Activated CD4-positive, CD25-positive, alpha-beta regulatory T cell (primary cell): ENCODE measurements around the gene GHR.

ENCODE experiments used
- DNase-seq, 4 experiments: peaks; one replicate each; lab custom pipeline; 2025; lab: John Stamatoyannopoulos, UW

The GHR gene

DNA sequence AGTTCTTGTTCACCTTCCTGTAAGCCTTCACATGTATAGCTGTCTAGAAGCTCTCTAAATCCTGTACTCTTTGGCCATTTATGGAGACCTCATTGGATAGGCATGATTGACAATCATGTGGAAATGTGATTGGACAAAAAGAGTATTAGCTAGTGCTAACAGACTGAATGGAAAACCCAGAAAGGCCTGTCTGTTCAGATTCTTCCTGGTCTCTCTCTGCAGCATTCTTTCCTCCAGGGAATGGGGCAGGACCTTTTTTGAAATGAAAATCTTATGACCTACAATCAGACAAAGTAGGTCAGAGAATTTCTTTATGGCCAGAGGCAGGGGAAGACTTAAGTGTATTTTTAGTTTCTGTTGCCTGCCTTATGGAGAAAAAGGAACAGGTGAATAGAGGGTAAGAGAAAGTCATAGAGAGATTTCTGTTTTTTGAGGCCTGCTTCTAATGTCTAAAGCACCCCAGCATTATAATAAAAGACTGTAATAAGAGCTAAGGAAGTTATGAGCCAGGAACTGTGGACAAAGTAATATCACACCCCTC lies 181.0 kb downstream of the GHR start:
- DNase-seq: no peak

DNA sequence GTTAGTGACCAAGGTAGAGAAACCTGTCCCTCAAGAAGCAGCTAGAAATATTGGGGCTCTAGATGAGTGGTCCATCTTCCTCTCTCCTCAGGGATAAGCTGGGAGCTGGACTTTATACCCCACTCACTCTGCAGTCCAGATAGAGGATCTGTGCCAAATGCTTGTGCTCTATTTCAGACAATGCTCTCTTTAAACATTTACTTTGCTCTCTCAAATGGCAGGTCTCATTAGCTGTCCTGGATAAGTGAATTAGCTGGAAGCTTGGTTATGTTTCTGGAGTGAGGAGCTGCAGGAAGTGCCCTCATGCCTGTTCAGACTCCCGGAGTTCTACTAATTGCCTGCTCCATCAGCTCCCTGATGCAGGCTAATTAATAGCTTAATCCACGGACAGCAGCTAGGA lies 182.3 kb downstream of the GHR start:
- no peak for DNase-seq

DNA sequence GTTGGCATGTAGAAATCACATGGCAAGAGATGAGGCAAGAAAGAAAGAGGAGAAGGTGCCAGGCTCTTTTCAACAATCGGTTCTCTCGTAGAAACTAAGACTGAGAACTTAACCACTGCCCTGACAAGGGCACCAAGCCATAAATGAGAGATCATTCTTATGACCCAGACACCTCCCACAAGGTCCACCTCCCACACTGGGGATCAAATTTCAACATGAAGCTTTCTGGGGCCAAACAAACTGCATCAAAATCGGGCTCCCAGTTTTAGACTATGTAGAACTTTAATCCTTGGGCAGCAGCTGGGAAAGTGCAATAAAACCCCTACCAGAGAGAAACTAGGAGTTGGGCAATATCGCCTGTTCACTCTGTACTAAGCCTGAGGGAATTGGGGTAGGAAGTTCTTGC lies 183.2 kb downstream of the GHR start:
- DNase-seq: no peak

GRCh38 chr5:42611437-42611836 lies 188.2 kb downstream of the GHR start:
- DNase-seq: no peak

DNA sequence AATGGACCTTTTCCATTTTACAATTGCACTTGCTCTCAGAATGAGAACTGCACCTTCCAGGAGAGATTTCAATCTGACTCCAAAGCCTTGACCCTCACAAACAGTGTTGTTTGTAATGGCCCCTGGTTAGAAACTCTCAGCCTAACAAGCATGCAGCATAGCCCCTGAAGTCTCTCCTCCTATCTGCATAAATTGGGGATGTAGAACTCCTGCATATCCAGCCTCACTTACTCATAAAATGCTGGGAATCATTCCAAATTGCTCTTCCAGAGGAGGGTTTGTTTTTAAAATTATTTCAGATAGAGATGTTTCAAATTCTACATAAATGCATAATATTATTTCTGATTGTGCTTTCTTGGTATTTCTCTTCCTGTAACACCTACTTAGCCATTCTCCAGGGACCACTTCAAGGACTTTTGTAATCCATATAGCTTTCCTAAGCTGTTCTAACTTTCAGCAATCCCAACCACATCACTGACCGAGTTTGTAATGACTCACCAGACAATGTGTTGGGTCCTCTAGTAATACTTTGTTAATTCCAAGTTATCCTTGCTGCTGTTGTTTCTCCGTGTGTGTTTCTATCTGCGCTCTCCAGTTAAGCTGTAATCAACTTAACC lies 189.6 kb downstream of the GHR start:
- no peak for DNase-seq

- no peak for DNase-seq
These were observed 191.3 kb downstream of the GHR start for GRCh38 chr5:42614509-42614908.

GRCh38 chr5:42620579-42621216 lies 197.5 kb downstream of the GHR start:
- DNase-seq: no peak

DNA sequence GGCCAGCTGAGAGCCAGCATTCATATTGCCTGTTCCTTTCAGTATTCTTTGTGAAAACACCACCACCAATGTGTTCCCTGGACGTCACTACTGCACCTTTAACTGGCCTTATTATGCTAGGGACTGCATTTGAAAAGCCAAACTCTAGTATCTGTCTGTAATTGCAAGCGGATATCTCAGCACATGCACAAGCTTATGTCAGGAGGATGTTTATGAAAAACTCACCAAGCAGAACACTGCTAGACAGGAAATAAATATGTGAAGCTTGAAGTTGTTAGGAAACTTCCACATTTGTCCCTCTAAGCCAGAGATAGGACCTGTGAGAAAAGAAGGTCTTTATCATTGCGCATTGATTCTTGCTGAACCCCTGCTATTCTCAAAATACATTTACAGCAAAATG lies 198.0 kb downstream of the GHR start:
- no peak for DNase-seq

DNA sequence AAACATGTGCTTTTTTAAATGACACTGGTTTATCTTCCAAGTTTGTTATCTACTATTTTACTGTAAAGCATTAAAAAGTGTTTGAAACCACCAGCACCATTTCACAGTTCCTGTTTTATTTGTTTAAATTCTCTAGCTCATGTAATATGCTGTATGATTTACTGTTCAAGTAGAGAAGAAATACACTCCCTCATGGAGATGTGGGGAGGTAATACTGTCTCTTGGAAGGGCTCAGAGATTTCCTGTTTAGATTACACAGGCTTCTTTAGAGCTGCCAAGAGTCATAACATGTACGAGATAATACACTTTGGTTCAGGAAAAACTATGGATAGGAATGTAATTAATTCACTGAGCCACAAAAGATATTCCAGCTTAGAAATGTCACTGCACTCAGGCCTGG lies 198.4 kb downstream of the GHR start:
- no peak for DNase-seq

- DNase-seq: no peak
These were observed 201.7 kb downstream of the GHR start for GRCh38 chr5:42624912-42625311.

GRCh38 chr5:42626462-42626861 lies 203.2 kb downstream of the GHR start:
- DNase-seq: no peak

DNA sequence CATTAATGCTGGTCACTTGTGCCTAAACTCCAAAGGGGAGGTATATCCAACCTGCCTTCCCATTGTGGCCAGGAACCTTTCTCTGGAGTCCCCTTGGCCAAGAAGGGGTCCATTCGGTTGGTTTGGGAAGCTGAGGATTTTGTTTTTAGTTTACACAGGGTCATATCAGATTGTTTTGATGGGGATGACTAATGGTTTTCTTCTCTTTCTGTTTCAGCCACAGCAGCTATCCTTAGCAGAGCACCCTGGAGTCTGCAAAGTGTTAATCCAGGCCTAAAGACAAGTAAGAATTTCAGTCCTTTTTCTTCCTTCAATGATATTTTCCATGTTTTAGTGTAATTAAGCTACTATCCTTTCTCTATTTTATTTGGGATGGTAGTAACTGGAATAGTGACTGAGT lies 205.6 kb downstream of the GHR start:
- DNase-seq: no peak

DNA sequence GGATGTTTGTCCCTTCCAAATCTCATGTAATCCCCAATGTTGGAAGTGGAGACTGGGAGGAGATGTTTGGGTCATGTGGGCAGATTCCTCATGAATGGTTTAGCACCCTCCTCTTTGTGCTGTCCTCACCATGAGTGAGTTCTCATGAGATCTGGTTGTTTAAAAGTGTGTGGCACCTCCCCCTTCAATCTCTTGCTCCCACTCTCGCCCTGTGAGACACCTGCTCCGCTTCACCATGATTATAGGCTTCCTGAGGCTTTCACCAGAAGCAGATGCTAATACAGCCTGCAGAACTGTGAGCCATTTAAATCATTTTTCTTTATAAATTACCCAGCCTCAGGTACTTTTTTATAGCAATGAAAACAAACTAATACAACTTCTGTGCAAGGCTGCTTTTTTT lies 206.0 kb downstream of the GHR start:
- DNase-seq: no peak

DNA sequence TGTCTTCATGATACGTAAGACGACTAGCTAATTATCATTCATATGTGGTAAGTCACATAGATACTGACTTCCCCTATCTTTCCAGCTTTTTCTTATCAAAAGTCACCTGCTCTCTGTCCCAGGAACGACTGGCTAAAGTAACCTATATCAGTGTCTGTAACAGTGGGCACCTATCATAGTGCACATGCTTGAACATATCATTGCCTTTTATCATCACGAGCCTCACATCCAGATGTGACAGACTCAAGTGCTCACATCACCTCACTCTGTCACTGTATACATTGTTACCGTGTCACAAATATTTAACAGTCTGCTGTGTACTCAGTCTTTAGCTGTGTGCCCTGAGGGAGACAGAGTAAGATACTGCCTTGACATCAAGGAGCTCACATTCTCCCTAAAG lies 208.0 kb downstream of the GHR start:
- DNase-seq: no peak

GRCh38 chr5:42632354-42632900 lies 209.2 kb downstream of the GHR start:
- no peak for DNase-seq

DNA sequence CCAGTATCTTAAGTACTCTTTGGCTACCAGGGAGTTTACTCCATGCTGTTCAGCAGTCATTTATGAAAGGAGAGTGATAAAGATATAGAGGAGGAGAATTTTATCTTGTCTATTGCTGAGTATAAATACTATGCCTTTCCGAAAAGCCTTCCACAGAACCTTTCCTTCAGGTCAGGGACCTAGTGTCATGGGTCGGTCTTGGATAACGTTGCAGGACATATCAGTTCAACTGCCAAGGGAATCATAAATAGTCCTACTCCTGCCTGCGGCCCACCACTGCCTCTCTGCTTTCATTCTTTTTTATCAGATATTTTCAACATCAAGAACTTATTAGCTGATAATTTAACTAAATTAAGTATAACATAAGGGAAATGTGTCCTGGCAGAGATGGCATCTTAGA lies 211.3 kb downstream of the GHR start:
- DNase-seq: no peak

- DNase-seq: no peak
These were observed 213.2 kb downstream of the GHR start for GRCh38 chr5:42636425-42636824.

DNA sequence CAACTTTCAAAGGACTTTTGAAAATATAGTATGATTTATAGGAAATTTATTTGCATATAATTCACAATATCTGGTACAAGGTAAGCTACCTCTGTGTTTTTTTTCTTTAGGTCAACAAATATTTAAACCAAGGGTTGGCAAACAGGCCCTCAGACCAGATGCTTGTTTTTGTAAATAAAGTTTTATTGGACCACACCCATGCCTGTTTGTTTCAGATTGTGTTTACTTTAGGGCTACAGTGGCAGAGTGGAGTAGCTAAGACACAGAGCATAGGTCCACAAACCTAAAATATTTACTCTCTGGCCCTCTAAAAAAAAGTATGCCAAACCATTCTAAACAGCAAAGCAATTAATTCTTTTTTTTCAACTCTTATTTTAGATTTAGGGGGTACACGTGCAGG lies 213.7 kb downstream of the GHR start:
- DNase-seq: no peak

- no peak for DNase-seq
These were observed 215.7 kb downstream of the GHR start for GRCh38 chr5:42638972-42639371.

- DNase-seq: no peak
These were observed 217.6 kb downstream of the GHR start for GRCh38 chr5:42640835-42641234.

DNA sequence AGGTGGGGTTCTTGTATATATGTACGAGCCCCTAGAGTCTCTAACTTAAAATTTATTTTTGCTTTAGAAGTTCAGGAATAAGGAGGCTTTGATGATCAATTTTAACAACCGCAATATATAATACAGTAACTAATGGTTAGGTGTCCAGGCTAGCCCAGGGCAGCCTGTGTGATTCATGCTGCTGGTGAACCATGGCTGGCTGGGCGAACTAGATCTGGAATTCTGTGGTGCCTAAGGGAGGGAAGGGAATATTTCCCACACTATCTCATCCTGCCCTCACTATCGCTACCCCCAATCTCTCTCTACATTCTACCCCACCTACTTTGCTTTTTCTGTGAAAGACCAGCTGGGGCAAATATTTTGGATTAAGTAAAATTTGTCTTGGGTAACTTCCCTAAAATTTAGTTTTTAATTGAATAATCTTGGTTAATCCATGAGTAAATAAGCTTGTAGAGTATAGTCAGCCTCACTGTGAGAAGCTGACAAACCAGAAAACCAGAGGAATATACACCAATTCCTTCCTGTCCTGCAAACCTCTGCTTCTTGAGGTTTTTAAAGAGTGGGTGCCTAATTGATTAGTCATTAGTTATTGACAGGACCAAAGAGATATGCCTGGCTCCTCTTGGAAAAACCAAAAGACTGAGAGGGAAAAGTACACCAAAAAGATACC lies 218.2 kb downstream of the GHR start:
- DNase-seq: no peak

DNA sequence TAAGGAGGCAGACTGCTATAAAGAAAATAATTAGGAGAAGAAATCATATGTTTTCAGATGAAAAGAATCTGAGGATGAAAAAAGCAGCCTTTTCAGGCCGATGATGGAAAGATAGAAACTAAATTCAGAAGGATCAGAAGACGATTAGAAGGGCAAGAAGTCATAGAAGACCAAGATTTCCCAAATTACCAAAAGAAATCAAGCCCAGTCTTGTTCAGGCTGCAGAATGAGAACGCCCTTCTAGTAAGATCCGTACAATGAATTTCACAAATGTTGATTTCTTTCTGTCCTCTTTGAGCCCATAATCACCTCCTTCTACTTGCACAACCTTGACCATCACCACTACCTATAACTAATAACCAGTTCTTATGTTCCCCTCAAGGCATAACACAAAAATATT lies 218.8 kb downstream of the GHR start:
- no peak for DNase-seq

GRCh38 chr5:42643360-42643759 lies 220.1 kb downstream of the GHR start:
- no peak for DNase-seq
